Measurements from ENCODE around the gene BRD7. TPM values are rescaled to one million over a fixed set of nuclear protein-coding genes. Genes with fewer than 3 reads are reported as not detected.
A peak's percentile ranks its signal among the peaks of the same experiment; 100 is the strongest.

BRD7 gene
- total and polyA plus RNA-seq, 11 donors: 29.8 to 49.7 (median 43.7) TPM

- Histone ChIP-seq H3K4me3 (no peak overlapping the region), H3K27ac (peak overlapping the region in 5 of 12 donors; percentile 13 to 72 (median 48)), H3K36me3 (no peaks in the 10 kb centered on the region), H3K27me3 (no peaks in the 10 kb centered on the region), H3K9me3 (no peaks in the 10 kb centered on the region), H3K4me1 (peaks cover 0 to 17% (median 0%) of the 10 kb centered on the region in 12 donors)
- DNase-seq (no peak), ATAC-seq (no peak)
- intact Hi-C loops (cut with DNase I): loop anchor here in 8 of 10 donors (2.0 to 10.0 kb wide), 6 partner anchors 171 to 431 kb away; partner anchors contain the start of gene NKD1 (in 1 of the 8)
- WGBS, 4 donors: 88 to 91% (median 89%) methylated on average over 9 of the region's 9 CpGs
- TF ChIP-seq POLR2A (IDR thresholded peaks at IDR 0.05) (no peak), CTCF (IDR thresholded peaks at IDR 0.05) (no peak)
Measured at GRCh38 chr16:50373780-50374179, 5.0 kb upstream of the BRD7 start.

GRCh38 chr16:50373345-50373701 lies 4.5 kb upstream of the BRD7 start:
- H3K4me3 ChIP-seq: no peak overlapping the region
- H3K9me3 ChIP-seq: no peaks in the 10 kb centered on the region
- DNase-seq (no peak), ATAC-seq (no peak)
- H3K4me1 ChIP-seq: peaks cover 0 to 17% (median 0%) of the 10 kb centered on the region in 12 donors
- H3K27me3 ChIP-seq: no peaks in the 10 kb centered on the region
- H3K27ac ChIP-seq: peak overlapping the region in 9 of 12 donors; percentile 13 to 72 (median 48)
- intact Hi-C loops (cut with DNase I): loop anchor here in 8 of 10 donors (2.0 to 10.0 kb wide), 6 partner anchors 171 to 431 kb away; partner anchors contain the start of gene NKD1 (in 1 of the 8)
- 46 to 56% (median 49%) methylated on average over 3 to 4 of the region's 4 CpGs for WGBS, 4 donors
- no peaks in the 10 kb centered on the region for H3K36me3 ChIP-seq
- TF ChIP-seq POLR2A (IDR thresholded peaks at IDR 0.05) (no peak), CTCF (IDR thresholded peaks at IDR 0.05) (no peak)

GRCh38 chr16:50372611-50373344 lies 4.0 kb upstream of the BRD7 start:
- DNase-seq: peak; percentile 48 to 86 (median 76)
- intact Hi-C loops (cut with DNase I): loop anchor here in 8 of 10 donors (2.0 to 10.0 kb wide), 6 partner anchors 172 to 432 kb away; partner anchors contain the start of gene NKD1 (in 1 of the 8)
- TF ChIP-seq POLR2A (IDR thresholded peaks at IDR 0.05): no peak
- Histone ChIP-seq H3K36me3 (no peaks in the 10 kb centered on the region), H3K27ac (peak overlapping the region in 8 of 12 donors; percentile 34 to 72 (median 52)), H3K27me3 (no peaks in the 10 kb centered on the region), H3K4me3 (no peak overlapping the region), H3K4me1 (peaks cover 0 to 19% (median 2%) of the 10 kb centered on the region in 12 donors), H3K9me3 (no peaks in the 10 kb centered on the region)
- ATAC-seq: peak; percentile 79 to 91 (median 88)
- 53 to 58% (median 57%) methylated on average over 7 to 10 of the region's 10 CpGs for WGBS, 4 donors

- Histone ChIP-seq H3K27me3 (no peaks in the 10 kb centered on the region), H3K4me3 (no peak overlapping the region), H3K4me1 (peaks cover 6 to 27% (median 9%) of the 10 kb centered on the region in 12 donors), H3K36me3 (peaks cover 0 to 3% (median 0%) of the 10 kb centered on the region in 9 donors), H3K27ac (peak overlapping the region in 3 of 12 donors; percentile 43 to 72 (median 62)), H3K9me3 (no peaks in the 10 kb centered on the region)
- no peak for TF ChIP-seq POLR2A (IDR thresholded peaks at IDR 0.05)
- TF ChIP-seq CTCF (IDR thresholded peaks at IDR 0.05): peak in 8 of 12 donors; percentile 12 to 46 (median 30)
- 61 to 66% (median 62%) methylated on average over 7 of the region's 7 CpGs for WGBS, 4 donors
- ATAC-seq (peak in 3 of 4 donors; percentile 21 to 37 (median 30)), DNase-seq (no peak)
- intact Hi-C loops (cut with DNase I): loop anchor here in 8 of 10 donors (2.0 to 10.0 kb wide), 7 partner anchors 173 to 433 kb away; partner anchors contain the start of gene NKD1 (in 1 of the 8)
Measured at GRCh38 chr16:50371936-50372595, 3.3 kb upstream of the BRD7 start.

Measured in heart left ventricle (tissue), 16 donors.